SK-N-SH (cell line): ENCODE data around the gene AQP4. TPM values are rescaled to one million over a fixed set of nuclear protein-coding genes. Genes with fewer than 3 reads are reported as not detected.

Experiments
- CTCF ChIA-PET: fragments of 300-600, 350-600 bp; formaldehyde crosslinking; extraction: SDS; loops from one replicate; lab custom pipeline; 2021; lab: Yijun Ruan, JAX
- POLR2A ChIA-PET: fragments of 350-600 bp; sonication (Branson Sonifier 250); formaldehyde crosslinking; extraction: SDS; loops from one replicate; lab custom pipeline; 2020; ENCODE audit warnings: antibody characterized with exemption, inconsistent platforms; lab: Yijun Ruan, JAX
- DNase-seq: peaks from one replicate; pipeline ENCODE4 v3.0.0; 2012
- H2AFZ ChIP-seq: fragments of 200-600 bp; sonication (generic); 2 replicates; pipeline ENCODE4 v1.8.1; 2016; ENCODE audit warnings: antibody characterized with exemption, mild to moderate bottlenecking, low read depth
- H3F3A ChIP-seq: fragments of 200-600 bp; sonication (generic); replicated peaks from 2 replicates; pipeline ENCODE3; 2016; ENCODE audit warnings: antibody characterized with exemption, mild to moderate bottlenecking; ENCODE audit not compliant: insufficient read depth
- H3K27ac ChIP-seq, 2 experiments: fragments of 200-500 bp in 1 of 2; fragments of 200-600 bp in 1 of 2; sonication (Bioruptor generic) in 1 of 2; sonication (generic), shearing (Covaris generic) in 1 of 2; 2 replicates each; pipeline versions ENCODE4 v1.5.1 to v1.6.1; 2014 to 2016; ENCODE audit warnings: low read depth in 2 of 2, inconsistent platforms in 1 of 2, low read length in 1 of 2, mild to moderate bottlenecking in 1 of 2, mixed read lengths in 1 of 2
- H3K27me3 ChIP-seq: fragments of 200-600 bp; sonication (generic), shearing (Covaris generic); 2 replicates; pipeline ENCODE4 v1.6.1; 2016; ENCODE audit warnings: mixed run types; ENCODE audit not compliant: insufficient read depth
- H3K36me3 ChIP-seq, 2 experiments: fragments of 200-500 bp in 1 of 2; fragments of 200-600 bp in 1 of 2; sonication (Bioruptor generic) in 1 of 2; sonication (generic) in 1 of 2; replicated peaks in 1 of 2; 2 replicates each; pipeline versions ENCODE3 to v1.5.1; 2014 to 2016; ENCODE audit warnings: low read length in 1 of 2, mild to moderate bottlenecking in 1 of 2; ENCODE audit not compliant: insufficient read depth in 2 of 2, control insufficient read depth in 1 of 2
- H3K4me1 ChIP-seq, 2 experiments: fragments of 200-500 bp in 1 of 2; fragments of 200-600 bp in 1 of 2; sonication (Bioruptor generic) in 1 of 2; sonication (generic), shearing (Covaris generic) in 1 of 2; 2 replicates each; pipeline versions ENCODE4 v1.5.1 to v1.6.1; 2014 to 2016; ENCODE audit warnings: low read depth in 1 of 2, low read length in 1 of 2, mixed run types in 1 of 2; ENCODE audit not compliant: insufficient read depth in 2 of 2, control insufficient read depth in 1 of 2
- H3K4me2 ChIP-seq: fragments of 200-600 bp; sonication (generic), shearing (Covaris generic); 2 replicates; pipeline ENCODE4 v1.6.1; 2017; ENCODE audit warnings: mixed run types
- H3K4me3 ChIP-seq, 2 experiments: fragments of 200-500 bp in 1 of 2; fragments of 200-600 bp in 1 of 2; sonication (Bioruptor generic) in 1 of 2; sonication (generic), shearing (Covaris generic) in 1 of 2; 2 replicates each; pipeline versions ENCODE4 v1.5.1 to v1.8.1; 2014 to 2016; ENCODE audit warnings: low read depth in 2 of 2, inconsistent platforms in 1 of 2, low read length in 1 of 2, mild to moderate bottlenecking in 1 of 2, mixed read lengths in 1 of 2, moderate library complexity in 1 of 2
- H3K79me2 ChIP-seq: fragments of 200-600 bp; sonication (generic); 2 replicates; pipeline ENCODE4 v1.8.1; 2017; ENCODE audit warnings: mild to moderate bottlenecking; ENCODE audit not compliant: insufficient read depth
- H3K9ac ChIP-seq: fragments of 200-600 bp; sonication (generic); 2 replicates; pipeline ENCODE4 v1.6.1; 2017; ENCODE audit warnings: mixed run types
- H3K9me2 ChIP-seq: fragments of 200-600 bp; sonication (generic); 2 replicates; pipeline ENCODE4 v1.6.1; 2017; ENCODE audit warnings: mixed run types
- H3K9me3 ChIP-seq: fragments of 200-600 bp; sonication (generic); 2 replicates; pipeline ENCODE4 v1.6.1; 2017; ENCODE audit warnings: mixed run types, mild to moderate bottlenecking, moderate library complexity
- H4K20me1 ChIP-seq: fragments of 200-600 bp; sonication (generic); 2 replicates; pipeline ENCODE4 v1.6.1; 2017; ENCODE audit warnings: mild to moderate bottlenecking, mixed run types; ENCODE audit not compliant: insufficient read depth
- FOXM1 ChIP-seq: IDR thresholded peaks from 2 replicates; pipeline ENCODE4 v1.4.0; 2012; ENCODE audit warnings: low read depth, mild to moderate bottlenecking
- GABPA ChIP-seq: IDR thresholded peaks from 2 replicates; pipeline ENCODE4 v1.4.0; 2012; ENCODE audit warnings: low read depth, mild to moderate bottlenecking
- JUND ChIP-seq: IDR thresholded peaks from 2 replicates; pipeline ENCODE4 v1.4.0; 2012
- MEF2A ChIP-seq: IDR thresholded peaks from 2 replicates; pipeline ENCODE4 v1.4.0; 2012; ENCODE audit warnings: low read depth, borderline replicate concordance
- NFIC ChIP-seq: IDR thresholded peaks from 2 replicates; pipeline ENCODE4 v1.4.0; 2012; ENCODE audit warnings: borderline replicate concordance
- REST ChIP-seq: IDR thresholded peaks from 2 replicates; pipeline ENCODE4 v1.6.1; 2012; ENCODE audit warnings: mild to moderate bottlenecking, low read depth, low read length, moderate library complexity
- RFX5 ChIP-seq: IDR thresholded peaks from 2 replicates; pipeline ENCODE4 v1.6.1; 2012; ENCODE audit warnings: mild to moderate bottlenecking, improper control_type of control experiment, low read length
- TCF12 ChIP-seq: IDR thresholded peaks from 2 replicates; pipeline ENCODE4 v1.4.0; 2012
- USF1 ChIP-seq: IDR thresholded peaks from 2 replicates; pipeline ENCODE4 v1.4.0; 2012; ENCODE audit warnings: low read depth, borderline replicate concordance
- YY1 ChIP-seq: IDR thresholded peaks from 2 replicates; pipeline ENCODE4 v1.4.0; 2012; ENCODE audit warnings: low read depth, mild to moderate bottlenecking
- WGBS: methylation state at CpG from one replicate; pipeline ENCODE4 v1.1.6; 2017; ENCODE audit warnings: low lambda C conversion rate; 5-methylcytosine and 5-hydroxymethylcytosine counted together
- polyA plus RNA-seq, 3 experiments: library from polyadenylated mRNA; depleted of rRNA; stranded (reverse); fragments of >200 nt; gene quantifications; 2 replicates each; pipeline ENCODE4 v1.2.3, GENCODE V29; 2012
- TF ChIP-seq, protein P1 (sequence below): IDR thresholded peaks from 2 replicates; pipeline ENCODE4; 2012
- TF ChIP-seq, protein P2 (sequence below): fragments of 150-350 bp; IDR thresholded peaks from 2 replicates; pipeline ENCODE4 v1.6.1; 2016; ENCODE audit warnings: mild to moderate bottlenecking, low read depth, low read length

The AQP4 gene
- polyA plus RNA-seq, 1 of the 3 experiments (the other 2 are of a cell fraction), result not detected

DNA sequence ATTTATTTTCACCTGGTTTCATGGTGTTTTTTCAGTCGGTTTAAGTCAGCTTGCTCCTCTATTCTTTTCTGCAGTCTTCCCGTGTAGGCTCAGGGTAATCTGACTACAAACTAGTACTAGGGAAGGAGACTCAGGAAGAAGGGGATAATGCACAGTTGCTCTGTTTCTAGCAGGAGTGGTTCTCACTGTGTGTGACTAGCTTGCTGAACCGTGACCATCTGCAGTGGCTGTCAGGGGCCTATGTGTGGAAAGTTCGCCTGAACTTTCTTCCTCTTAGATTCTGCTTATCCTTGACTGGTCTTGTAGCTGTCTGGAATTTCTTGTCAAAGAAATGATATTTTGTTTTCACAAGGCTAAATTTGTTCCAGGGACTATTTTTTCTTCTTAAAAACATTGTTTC, 46.3 kb upstream of the AQP4 start:
- no peaks in the 10 kb centered on the region for H3K4me1 ChIP-seq
- H3K4me3 ChIP-seq, result no peak overlapping the region
- H4K20me1 ChIP-seq, result no peaks in the 10 kb centered on the region
- no peaks in the 10 kb centered on the region for H3K36me3 ChIP-seq
- WGBS, result 14% methylated on average over 4 of the region's 4 CpGs
- no peaks in the 10 kb centered on the region for H3K9me2 ChIP-seq
- H3K79me2 ChIP-seq, result no peaks in the 10 kb centered on the region
- H3K27ac ChIP-seq, result no peak overlapping the region
- POLR2A ChIA-PET, result no interaction called here
- no peaks in the 10 kb centered on the region for H3K27me3 ChIP-seq
- no peak for TF ChIP-seq RFX5
- no peak for TF ChIP-seq USF1
- no peak for TF ChIP-seq NFIC
- TF ChIP-seq MEF2A, result no peak
- no peak for TF ChIP-seq YY1
- TF ChIP-seq, protein P1, sequence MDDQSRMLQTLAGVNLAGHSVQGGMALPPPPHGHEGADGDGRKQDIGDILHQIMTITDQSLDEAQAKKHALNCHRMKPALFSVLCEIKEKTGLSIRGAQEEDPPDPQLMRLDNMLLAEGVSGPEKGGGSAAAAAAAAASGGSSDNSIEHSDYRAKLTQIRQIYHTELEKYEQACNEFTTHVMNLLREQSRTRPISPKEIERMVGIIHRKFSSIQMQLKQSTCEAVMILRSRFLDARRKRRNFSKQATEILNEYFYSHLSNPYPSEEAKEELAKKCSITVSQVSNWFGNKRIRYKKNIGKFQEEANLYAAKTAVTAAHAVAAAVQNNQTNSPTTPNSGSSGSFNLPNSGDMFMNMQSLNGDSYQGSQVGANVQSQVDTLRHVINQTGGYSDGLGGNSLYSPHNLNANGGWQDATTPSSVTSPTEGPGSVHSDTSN, result no peak
- no peak for TF ChIP-seq GABPA
- TF ChIP-seq JUND, result no peak
- TF ChIP-seq, protein P2, sequence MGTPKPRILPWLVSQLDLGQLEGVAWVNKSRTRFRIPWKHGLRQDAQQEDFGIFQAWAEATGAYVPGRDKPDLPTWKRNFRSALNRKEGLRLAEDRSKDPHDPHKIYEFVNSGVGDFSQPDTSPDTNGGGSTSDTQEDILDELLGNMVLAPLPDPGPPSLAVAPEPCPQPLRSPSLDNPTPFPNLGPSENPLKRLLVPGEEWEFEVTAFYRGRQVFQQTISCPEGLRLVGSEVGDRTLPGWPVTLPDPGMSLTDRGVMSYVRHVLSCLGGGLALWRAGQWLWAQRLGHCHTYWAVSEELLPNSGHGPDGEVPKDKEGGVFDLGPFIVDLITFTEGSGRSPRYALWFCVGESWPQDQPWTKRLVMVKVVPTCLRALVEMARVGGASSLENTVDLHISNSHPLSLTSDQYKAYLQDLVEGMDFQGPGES, result no peak
- TF ChIP-seq FOXM1, result no peak
- TF ChIP-seq TCF12, result no peak
- no peak for TF ChIP-seq REST
- no peak for DNase-seq
- no peaks in the 10 kb centered on the region for H3F3A ChIP-seq
- CTCF ChIA-PET, result no interaction called here
- H3K9me3 ChIP-seq, result no peaks in the 10 kb centered on the region
- no peak overlapping the region for H2AFZ ChIP-seq
- no peak overlapping the region for H3K4me2 ChIP-seq
- no peak overlapping the region for H3K9ac ChIP-seq
